Loucy (cell line): Measurements from ENCODE around the gene PLA2G10.
"Not testable (repeated sequence)": the region's sequence is repeated elsewhere in the genome, so short reads cannot be mapped to it uniquely, and the experiment has no call there.

ENCODE experiments used
- EZH2phosphoT487 ChIP-seq: fragments of 200-600 bp; IDR thresholded peaks from 2 replicates; pipeline ENCODE4 v1.6.1; 2018; ENCODE audit warnings: antibody characterized with exemption, mild to moderate bottlenecking, moderate library complexity, borderline replicate concordance
- TF ChIP-seq, protein P1 (sequence below): fragments of 200-600 bp; sonication (generic); conservative IDR thresholded peaks from 2 replicates; pipeline ENCODE4 v1.5.1; 2014; ENCODE audit warnings: mild to moderate bottlenecking, antibody characterized with exemption, low read length

DNA sequence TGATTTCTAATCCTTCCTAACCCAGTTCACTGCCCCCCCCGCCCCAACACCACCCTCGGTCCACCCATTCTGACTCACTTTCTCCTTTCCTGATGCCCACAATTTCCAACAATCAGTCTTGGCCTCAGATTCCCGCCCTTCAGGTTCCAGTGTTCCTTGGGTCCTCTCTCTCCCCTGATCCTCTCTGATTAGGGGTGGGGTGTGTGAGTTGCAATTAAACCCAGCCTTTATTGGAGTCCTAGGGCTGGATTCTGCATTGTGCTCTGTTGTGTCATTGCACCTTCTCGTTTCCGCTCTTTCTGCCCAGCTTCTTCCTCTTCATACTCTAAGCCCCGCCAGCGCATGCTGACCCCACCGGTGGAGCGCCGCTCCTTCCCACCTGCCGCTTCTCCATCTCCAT is 8.6 kb upstream of the PLA2G10 start:
- TF ChIP-seq, protein P1, sequence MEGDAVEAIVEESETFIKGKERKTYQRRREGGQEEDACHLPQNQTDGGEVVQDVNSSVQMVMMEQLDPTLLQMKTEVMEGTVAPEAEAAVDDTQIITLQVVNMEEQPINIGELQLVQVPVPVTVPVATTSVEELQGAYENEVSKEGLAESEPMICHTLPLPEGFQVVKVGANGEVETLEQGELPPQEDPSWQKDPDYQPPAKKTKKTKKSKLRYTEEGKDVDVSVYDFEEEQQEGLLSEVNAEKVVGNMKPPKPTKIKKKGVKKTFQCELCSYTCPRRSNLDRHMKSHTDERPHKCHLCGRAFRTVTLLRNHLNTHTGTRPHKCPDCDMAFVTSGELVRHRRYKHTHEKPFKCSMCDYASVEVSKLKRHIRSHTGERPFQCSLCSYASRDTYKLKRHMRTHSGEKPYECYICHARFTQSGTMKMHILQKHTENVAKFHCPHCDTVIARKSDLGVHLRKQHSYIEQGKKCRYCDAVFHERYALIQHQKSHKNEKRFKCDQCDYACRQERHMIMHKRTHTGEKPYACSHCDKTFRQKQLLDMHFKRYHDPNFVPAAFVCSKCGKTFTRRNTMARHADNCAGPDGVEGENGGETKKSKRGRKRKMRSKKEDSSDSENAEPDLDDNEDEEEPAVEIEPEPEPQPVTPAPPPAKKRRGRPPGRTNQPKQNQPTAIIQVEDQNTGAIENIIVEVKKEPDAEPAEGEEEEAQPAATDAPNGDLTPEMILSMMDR: not testable (repeated sequence)
- not testable (repeated sequence) for TF ChIP-seq EZH2phosphoT487
